GM19099 (cell line): Measurements from ENCODE around the gene ARAF.

Experiments used
- POLR2A ChIP-seq: IDR thresholded peaks from 3 replicates; pipeline ENCODE4 v1.6.1; 2011; ENCODE audit warnings: low read depth; ENCODE audit not compliant: insufficient read length; ENCODE audit errors: extremely low read depth

ARAF gene

GRCh38 chrX:47560934-47561658 lies at the start of gene ARAF:
ARAF (plus strand) TSS chrX:47561205; CDS start chrX:47562968, 1,763 bp downstream.
- TF ChIP-seq POLR2A: peak; percentile 74

- TF ChIP-seq POLR2A: no peak
Observed at GRCh38 chrX:47514533-47515235, 46.3 kb upstream of the ARAF start.

GRCh38 chrX:47515941-47516665 lies 44.9 kb upstream of the ARAF start:
- no peak for TF ChIP-seq POLR2A

GRCh38 chrX:47518144-47518543 lies 42.9 kb upstream of the ARAF start:
- TF ChIP-seq POLR2A: no peak

- no peak for TF ChIP-seq POLR2A
Observed at GRCh38 chrX:47523297-47523696, 37.7 kb upstream of the ARAF start.

- TF ChIP-seq POLR2A: no peak
Observed at GRCh38 chrX:47523713-47524166, 37.3 kb upstream of the ARAF start.

- TF ChIP-seq POLR2A: no peak
Observed at GRCh38 chrX:47529548-47529947, 31.5 kb upstream of the ARAF start.

GRCh38 chrX:47530049-47530448 lies 31.0 kb upstream of the ARAF start:
- no peak for TF ChIP-seq POLR2A

- no peak for TF ChIP-seq POLR2A
Observed at GRCh38 chrX:47539860-47540259, 21.1 kb upstream of the ARAF start.

- no peak for TF ChIP-seq POLR2A
Observed at GRCh38 chrX:47540754-47541538, 20.1 kb upstream of the ARAF start.

- no peak for TF ChIP-seq POLR2A
Observed at GRCh38 chrX:47543496-47543895, 17.5 kb upstream of the ARAF start.

- TF ChIP-seq POLR2A: peak; percentile 74
Observed at GRCh38 chrX:47556045-47556623, 4.9 kb upstream of the ARAF start.

- no peak for TF ChIP-seq POLR2A
Observed at GRCh38 chrX:47558436-47558835, 2.6 kb upstream of the ARAF start.

GRCh38 chrX:47560179-47560933 lies 649 bp upstream of the ARAF start:
- no peak for TF ChIP-seq POLR2A
